GM10266 (cell line): Measurements from ENCODE around the gene SORBS1.

Experiments
- DNase-seq: peaks from one replicate; pipeline ENCODE4 v3.0.0; 2012; ENCODE audit errors: extremely low spot score
- TF ChIP-seq, protein P1 (sequence below): IDR thresholded peaks from 2 replicates; pipeline ENCODE4 v1.5.1; 2012; ENCODE audit warnings: mild to moderate bottlenecking, low read depth; ENCODE audit not compliant: control insufficient read depth, insufficient read depth; ENCODE audit errors: missing control alignments

SORBS1 gene

GRCh38 chr10:95573964-95574604 lies 12.9 kb upstream of the SORBS1 start:
- TF ChIP-seq, protein P1, sequence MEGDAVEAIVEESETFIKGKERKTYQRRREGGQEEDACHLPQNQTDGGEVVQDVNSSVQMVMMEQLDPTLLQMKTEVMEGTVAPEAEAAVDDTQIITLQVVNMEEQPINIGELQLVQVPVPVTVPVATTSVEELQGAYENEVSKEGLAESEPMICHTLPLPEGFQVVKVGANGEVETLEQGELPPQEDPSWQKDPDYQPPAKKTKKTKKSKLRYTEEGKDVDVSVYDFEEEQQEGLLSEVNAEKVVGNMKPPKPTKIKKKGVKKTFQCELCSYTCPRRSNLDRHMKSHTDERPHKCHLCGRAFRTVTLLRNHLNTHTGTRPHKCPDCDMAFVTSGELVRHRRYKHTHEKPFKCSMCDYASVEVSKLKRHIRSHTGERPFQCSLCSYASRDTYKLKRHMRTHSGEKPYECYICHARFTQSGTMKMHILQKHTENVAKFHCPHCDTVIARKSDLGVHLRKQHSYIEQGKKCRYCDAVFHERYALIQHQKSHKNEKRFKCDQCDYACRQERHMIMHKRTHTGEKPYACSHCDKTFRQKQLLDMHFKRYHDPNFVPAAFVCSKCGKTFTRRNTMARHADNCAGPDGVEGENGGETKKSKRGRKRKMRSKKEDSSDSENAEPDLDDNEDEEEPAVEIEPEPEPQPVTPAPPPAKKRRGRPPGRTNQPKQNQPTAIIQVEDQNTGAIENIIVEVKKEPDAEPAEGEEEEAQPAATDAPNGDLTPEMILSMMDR: no peak
- no peak for DNase-seq

DNA sequence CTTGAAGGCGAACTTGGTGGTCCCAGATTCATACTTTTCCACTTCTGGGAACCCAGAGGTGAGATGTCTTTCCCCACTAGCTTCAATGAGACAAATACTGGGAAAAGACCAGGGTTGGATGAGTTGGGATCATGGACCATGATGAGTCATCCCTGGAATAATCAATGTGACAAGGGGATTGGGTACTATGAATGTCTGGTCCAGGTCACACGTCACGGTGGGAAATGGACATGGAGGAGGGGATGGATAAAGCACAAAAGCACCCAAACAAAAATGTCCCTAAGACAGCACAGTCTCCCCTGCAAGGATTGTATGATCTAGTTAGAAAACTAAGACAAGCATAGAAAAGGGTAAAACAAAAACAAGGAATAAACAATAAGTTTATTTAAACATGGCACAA lies 12.4 kb upstream of the SORBS1 start:
- no peak for DNase-seq
- TF ChIP-seq, protein P1: no peak

GRCh38 chr10:95572131-95572820 lies 11.1 kb upstream of the SORBS1 start:
- DNase-seq: no peak
- TF ChIP-seq, protein P1: no peak

GRCh38 chr10:95571390-95571789 lies 10.2 kb upstream of the SORBS1 start:
- TF ChIP-seq, protein P1: no peak
- no peak for DNase-seq

DNA sequence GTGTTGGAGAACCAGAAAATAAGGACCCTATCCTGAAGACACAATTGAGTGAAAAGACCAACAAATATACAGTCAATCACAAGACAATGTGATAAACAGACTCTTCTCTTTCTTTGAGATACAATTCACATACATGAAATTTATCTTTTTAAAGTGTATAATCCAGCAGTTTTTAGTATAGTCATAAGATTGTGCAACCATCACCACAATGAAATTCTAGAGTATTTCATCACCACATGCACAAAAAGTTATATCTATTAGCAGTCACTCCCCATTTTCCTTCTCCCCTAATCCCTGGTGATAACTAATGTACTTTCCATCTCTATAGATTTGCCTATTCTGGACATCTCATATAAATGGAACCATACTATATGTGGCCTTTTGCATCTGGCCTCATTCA lies 8.2 kb upstream of the SORBS1 start:
- TF ChIP-seq, protein P1: no peak

DNA sequence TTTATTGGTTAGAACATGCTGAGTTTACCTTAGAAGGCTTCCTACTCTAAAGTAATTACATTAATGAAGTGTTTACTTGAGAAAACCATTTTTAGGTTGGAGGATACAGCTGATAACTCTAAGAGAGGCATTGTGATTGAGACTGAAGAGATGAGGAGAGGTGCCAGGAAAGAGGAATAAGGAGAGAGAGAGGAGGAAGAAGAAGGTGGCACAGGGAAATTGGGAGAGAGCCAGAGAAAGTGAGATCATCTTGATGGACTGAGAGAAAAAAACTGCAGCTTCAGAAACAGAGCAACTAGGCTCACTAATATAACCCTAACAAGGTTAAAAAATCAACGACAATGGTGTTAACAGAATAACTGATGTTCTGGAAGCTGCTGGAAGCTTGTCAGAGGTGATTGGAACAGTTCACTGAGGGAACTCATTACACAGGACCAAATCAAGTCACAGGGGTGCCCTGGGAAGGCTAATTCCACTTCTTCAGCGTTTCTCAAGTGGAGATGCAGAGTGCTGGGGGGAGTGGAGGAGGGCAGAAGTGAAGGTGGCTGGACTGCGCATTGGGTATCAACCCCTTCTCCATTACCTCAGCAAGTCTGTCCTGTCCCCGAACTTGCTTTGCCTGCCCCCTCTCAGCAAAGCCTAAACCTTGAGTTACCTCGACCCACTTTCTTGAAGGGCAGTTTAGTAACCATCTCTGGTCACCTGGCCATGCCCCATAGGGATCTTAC lies 6.9 kb upstream of the SORBS1 start:
- DNase-seq: no peak

More for the DNA sequence above, 8.2 kb upstream of the SORBS1 start:
- DNase-seq: no peak

More for the DNA sequence above, 6.9 kb upstream of the SORBS1 start:
- TF ChIP-seq, protein P1: no peak
